Measurements from ENCODE around the gene CDHR1.
"Not testable (repeated sequence)": the region's sequence is repeated elsewhere in the genome, so short reads cannot be mapped to it uniquely, and the experiment has no call there.

Gene CDHR1

GRCh38 chr10:84194424-84195043 is at the start of gene CDHR1:
TSS of gene CDHR1 (plus strand) at chr10:84194537. CDS start at chr10:84194761, 224 bp downstream.
- peak in 2 of 4 experiments; percentile 14 to 35 for DNase-seq (ENCODE audit: low read depth in 4 of 4, low spot score in 1 of 4)

GRCh38 chr10:84147347-84147746 is 47.0 kb upstream of the CDHR1 start:
- DNase-seq (ENCODE audit: low read depth in 4 of 4, low spot score in 1 of 4): no peak

DNA sequence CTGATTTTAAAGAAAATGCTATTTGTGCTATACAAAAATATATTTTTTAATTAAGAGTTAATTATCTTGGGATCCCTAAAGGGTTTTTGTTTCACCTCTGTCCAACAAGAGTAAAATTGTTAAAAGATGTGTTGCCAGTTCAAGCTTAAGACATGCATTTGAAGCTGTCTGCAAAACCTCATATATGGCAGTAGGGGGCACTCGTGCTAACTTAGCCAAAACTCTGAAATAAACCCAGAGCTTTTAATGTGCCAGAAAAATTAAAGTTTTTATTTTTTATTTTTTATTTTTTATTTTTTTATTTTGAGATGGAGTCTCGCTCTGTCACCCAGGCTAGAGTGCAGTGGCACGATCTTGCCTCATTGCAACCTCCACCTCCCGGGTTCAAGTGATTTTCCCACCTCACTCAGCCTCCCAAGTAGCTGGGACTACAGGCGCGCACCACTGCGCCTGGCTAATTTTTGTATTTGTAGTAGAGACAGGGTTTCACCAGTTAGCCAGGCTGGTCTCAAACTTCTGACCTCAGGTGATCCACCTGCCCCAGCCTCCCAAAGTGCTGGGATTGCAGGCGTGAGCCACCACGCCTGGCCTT is 46.2 kb upstream of the CDHR1 start:
- DNase-seq (ENCODE audit: low read depth in 4 of 4, low spot score in 1 of 4): not testable (repeated sequence)

GRCh38 chr10:84149854-84150253 is 44.5 kb upstream of the CDHR1 start:
- no peak for DNase-seq (ENCODE audit: low read depth in 4 of 4, low spot score in 1 of 4)

DNA sequence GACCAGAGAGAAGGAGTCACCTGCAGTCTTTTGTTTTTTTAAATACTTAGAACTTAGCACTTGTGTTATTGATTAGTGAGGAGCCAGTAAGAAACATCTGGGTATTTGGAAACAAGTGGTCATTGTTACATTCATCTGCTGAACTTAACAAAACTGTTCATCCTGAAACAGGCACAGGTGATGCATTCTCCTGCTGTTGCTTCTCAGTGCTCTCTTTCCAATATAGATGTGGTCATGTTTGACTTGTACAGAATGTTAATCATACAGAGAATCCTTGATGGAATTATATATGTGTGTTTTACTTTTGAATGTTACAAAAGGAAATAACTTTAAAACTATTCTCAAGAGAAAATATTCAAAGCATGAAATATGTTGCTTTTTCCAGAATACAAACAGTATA is 41.6 kb upstream of the CDHR1 start:
- no peak for DNase-seq (ENCODE audit: low read depth in 4 of 4, low spot score in 1 of 4)

GRCh38 chr10:84155521-84155920 is 38.8 kb upstream of the CDHR1 start:
- DNase-seq (ENCODE audit: low read depth in 4 of 4, low spot score in 1 of 4): no peak

DNA sequence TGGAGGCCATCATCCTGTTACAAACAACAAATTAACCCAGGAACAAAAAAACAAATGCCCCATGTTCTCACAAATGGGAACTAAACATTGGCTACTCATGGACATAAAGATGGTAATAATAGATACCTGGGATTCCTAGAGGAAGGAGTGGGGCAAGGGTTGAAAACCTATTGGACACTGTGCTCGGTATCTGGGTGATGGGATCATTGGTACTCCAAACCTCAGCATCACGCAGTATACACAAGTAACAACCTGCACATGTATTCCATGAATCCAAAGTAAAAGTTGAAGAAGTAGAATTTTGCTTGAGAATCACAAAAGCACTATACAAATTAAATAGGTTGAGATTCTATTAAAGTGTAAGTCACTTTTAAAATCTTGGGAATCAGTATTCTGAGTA is 38.3 kb upstream of the CDHR1 start:
- DNase-seq (ENCODE audit: low read depth in 4 of 4, low spot score in 1 of 4): no peak

GRCh38 chr10:84156768-84157167 is 37.6 kb upstream of the CDHR1 start:
- DNase-seq (ENCODE audit: low read depth in 4 of 4, low spot score in 1 of 4): peak in 1 of 4 experiments; percentile 13

DNA sequence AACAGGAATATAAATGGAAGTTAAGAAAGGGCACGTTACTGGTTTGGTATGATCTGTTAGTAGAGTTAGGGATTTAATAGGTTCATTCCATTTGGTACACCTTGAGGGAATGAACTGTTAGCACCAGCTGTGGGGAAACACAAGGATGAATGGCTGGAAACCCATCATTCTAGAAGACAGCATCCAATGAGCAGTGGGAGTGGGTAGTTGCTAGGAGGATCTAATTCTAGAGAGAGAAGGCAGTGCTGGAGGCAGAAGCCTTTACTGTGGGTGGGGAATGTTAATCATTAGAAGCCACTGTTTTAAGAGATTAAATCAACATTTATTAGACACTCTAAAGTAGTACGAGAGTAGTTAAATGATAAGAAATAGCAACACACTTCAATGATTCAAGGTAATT is 36.3 kb upstream of the CDHR1 start:
- no peak for DNase-seq (ENCODE audit: low read depth in 4 of 4, low spot score in 1 of 4)

- no peak for DNase-seq (ENCODE audit: low read depth in 4 of 4, low spot score in 1 of 4)
Measured at GRCh38 chr10:84158550-84158949, 35.8 kb upstream of the CDHR1 start.

DNA sequence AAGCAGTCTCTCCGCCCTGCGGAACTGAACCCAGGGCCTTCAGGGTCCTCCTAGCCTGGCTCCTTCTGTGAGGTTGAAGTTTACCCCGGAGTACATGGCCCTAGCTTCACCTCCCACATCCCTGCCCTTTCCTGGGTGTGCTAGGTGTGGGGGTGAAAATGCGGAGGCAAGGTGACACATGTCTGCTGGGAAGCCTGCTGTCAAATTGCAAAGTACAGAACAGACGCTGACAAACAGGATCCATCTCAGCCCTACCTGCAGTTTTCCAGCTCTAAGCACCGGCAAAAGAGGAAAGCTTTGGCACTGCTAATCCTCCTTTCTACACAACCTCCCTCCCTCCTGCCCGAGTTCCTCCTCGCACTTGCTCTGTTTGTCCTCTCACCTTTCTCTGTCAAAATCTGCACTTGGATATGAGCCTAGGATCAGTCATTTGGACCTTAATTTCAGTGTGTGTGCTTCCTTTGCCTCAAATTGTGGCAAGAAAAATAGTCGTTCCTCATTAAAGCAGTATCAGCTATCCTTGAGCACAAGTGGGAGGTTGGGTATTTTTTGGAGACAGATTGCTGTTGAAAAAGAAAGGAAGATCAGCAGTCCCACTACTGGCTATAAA is 35.2 kb upstream of the CDHR1 start:
- DNase-seq (ENCODE audit: low read depth in 4 of 4, low spot score in 1 of 4): no peak

GRCh38 chr10:84160663-84161362 is 33.5 kb upstream of the CDHR1 start:
- DNase-seq (ENCODE audit: low read depth in 4 of 4, low spot score in 1 of 4): no peak

DNA sequence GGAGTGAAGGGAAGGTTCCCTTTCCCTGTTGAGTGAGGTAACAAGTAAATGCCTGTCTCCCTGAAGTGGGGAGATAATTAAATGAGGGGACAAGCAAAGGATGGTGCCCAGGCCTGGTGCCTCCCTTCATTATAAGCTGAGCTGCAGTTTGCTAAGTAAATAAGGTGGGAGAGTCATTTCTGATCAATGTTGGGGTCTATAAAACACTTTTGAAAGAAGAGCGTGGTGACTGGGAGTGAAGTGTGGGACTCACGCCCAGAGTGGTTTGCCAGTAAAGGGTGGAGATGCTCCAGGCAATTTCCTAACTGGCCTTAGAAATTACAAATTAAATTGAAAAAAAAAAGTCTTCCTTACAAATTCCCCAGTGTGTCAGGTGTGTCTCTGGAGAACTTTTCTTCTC is 30.3 kb upstream of the CDHR1 start:
- no peak for DNase-seq (ENCODE audit: low read depth in 4 of 4, low spot score in 1 of 4)

DNA sequence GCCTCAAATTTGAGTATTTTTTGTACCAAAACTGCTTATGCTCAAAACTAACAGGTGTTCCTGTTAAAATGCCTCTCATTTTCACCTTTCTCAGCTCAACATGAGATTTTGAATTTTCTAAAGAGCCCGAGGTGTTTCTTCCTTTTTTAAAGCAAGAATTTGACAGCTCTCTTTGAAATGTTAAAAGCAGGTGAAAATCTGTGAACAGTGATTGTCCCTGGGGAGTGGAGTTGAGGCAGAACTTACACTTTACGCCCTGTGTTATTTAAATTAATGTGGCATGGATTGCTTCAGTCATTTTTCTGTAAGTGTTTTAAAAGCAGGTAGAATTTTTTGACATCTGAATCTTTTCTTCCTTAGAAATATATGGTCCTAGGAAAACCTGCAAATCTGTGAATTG is 29.9 kb upstream of the CDHR1 start:
- no peak for DNase-seq (ENCODE audit: low read depth in 4 of 4, low spot score in 1 of 4)

DNA sequence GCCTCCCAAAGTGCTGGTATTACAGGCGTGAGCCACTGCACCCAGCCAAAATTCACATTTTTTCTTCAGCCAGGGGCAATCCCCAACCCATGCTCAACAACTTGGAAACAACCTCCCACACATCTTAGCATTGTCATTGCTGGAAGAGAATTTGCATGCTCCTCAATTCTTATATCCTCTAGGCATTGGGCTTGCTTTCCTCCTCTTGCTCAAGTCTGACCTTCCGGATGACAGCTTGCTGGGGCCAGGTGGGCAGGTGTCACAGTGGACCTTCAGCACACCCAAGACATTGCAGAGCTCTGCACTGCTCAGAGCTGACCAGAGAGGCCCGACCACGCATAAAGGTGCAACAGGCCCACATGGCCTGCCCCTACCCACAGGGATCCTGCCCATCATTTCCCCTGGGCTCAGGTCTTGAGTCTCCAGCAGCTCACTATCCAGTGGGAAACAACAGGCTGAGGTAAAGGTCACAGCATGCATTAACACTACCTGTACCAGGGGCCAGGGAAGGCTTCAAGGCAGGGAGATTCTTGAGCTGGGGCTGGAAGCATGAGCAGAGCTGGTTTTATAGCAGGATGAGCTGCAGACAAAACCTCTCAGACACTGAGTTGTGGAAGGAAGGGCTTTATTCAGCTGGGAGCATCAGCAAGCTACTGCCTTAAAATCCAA is 27.6 kb upstream of the CDHR1 start:
- DNase-seq (ENCODE audit: low read depth in 4 of 4, low spot score in 1 of 4): no peak

- DNase-seq (ENCODE audit: low read depth in 4 of 4, low spot score in 1 of 4): not testable (repeated sequence)
Measured at GRCh38 chr10:84167289-84167653, 27.1 kb upstream of the CDHR1 start.

- not testable (repeated sequence) for DNase-seq (ENCODE audit: low read depth in 4 of 4, low spot score in 1 of 4)
Measured at GRCh38 chr10:84168382-84168781, 26.0 kb upstream of the CDHR1 start.

- DNase-seq (ENCODE audit: low read depth in 4 of 4, low spot score in 1 of 4): not testable (repeated sequence)
Measured at GRCh38 chr10:84171237-84171636, 23.1 kb upstream of the CDHR1 start.

GRCh38 chr10:84171700-84172466 is 22.5 kb upstream of the CDHR1 start:
- DNase-seq (ENCODE audit: low read depth in 4 of 4, low spot score in 1 of 4): not testable (repeated sequence)

GRCh38 chr10:84172467-84173356 is 21.6 kb upstream of the CDHR1 start:
- DNase-seq (ENCODE audit: low read depth in 4 of 4, low spot score in 1 of 4): no peak
